ENCODE results near the gene ZNF786. TPM values are rescaled to one million over a fixed set of nuclear protein-coding genes. Genes with fewer than 3 reads are reported as not detected.
A peak's percentile ranks its signal among the peaks of the same experiment; 100 is the strongest.

ZNF786 gene
- total and polyA plus RNA-seq, 10 of the 15 experiments (the other 5 are each of a cell fraction or from before 2014, with no cell fraction given) = 0.47 to 7.0 (median 4.2) TPM

DNA sequence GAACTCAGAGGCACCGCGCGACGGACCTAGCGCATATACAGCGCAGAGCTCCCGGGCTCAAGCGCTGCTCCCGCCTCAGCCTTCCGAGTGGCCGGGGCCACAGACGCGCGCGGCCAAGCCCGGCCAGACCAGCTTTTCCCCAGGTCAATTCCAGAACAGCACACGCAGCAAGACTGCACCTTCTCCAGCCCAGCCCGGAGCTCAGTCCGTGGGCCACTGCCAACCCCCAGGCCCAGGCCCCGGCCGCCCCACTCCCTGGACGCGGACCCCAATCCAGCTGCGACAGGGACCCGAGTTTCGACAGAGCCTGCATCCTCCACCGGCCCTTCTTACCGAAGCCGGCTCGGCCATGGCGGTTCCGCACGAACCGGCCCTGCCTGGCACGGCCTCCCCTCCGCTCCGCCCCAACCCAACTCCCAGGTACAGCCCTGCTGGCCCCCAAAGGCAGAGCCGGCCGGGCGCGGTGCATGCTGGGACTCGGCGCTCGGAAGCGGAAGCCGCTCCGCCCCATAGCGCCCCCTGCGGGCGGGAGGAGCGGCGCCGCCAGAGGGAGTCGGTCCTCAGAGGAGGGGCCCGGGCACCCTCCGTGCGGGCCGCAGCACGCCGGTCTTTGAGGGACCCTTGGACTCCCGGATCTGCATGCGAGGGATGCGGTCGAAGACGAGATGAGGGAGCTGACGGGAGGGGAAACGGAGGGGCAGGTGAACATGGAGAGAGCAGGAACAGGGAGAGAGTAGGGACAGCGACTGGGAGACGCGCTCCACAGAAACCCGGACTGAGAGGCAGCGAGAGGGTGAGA lies 35.5 kb upstream of the ZNF786 start, which contains the start of gene ZNF425 (continued):
- TF ChIP-seq PBX3 (IDR thresholded peaks at IDR 0.05; ENCODE audit: insufficient replicate concordance, low read depth, low read length) (no peak), BHLHE40 (IDR thresholded peaks at IDR 0.05; ENCODE audit: borderline replicate concordance in 1 of 2, low read depth in 2 of 2, low read length in 1 of 2) (peak; percentile 68 to 74), BCL3 (IDR thresholded peaks at IDR 0.05; ENCODE audit: borderline replicate concordance, insufficient read depth, low read depth, low read length, poor library complexity, severe bottlenecking) (peak; percentile 34), ZNF217 (IDR thresholded peaks at IDR 0.05) (no peak), LARP7 (IDR thresholded peaks at IDR 0.05) (peak; percentile 37; the same call in 1 of the 2 replicates), SRF (IDR thresholded peaks at IDR 0.05; ENCODE audit: low read depth in 2 of 2, low read length in 2 of 2) (0 out of 4 replicates have a peak, but pooled peaks of 1 of the 2 experiments have one; percentile 47), SMARCA5 (IDR thresholded peaks at IDR 0.05) (peak; percentile 97), FOXK2 (IDR thresholded peaks at IDR 0.05) (no peak), E2F8 (IDR thresholded peaks at IDR 0.05; ENCODE audit: low read depth, partially characterized antibody) (no peak), RUNX3 (IDR thresholded peaks at IDR 0.05; ENCODE audit: low read length) (peak; percentile 49)
- TF ChIP-seq, protein P1, sequence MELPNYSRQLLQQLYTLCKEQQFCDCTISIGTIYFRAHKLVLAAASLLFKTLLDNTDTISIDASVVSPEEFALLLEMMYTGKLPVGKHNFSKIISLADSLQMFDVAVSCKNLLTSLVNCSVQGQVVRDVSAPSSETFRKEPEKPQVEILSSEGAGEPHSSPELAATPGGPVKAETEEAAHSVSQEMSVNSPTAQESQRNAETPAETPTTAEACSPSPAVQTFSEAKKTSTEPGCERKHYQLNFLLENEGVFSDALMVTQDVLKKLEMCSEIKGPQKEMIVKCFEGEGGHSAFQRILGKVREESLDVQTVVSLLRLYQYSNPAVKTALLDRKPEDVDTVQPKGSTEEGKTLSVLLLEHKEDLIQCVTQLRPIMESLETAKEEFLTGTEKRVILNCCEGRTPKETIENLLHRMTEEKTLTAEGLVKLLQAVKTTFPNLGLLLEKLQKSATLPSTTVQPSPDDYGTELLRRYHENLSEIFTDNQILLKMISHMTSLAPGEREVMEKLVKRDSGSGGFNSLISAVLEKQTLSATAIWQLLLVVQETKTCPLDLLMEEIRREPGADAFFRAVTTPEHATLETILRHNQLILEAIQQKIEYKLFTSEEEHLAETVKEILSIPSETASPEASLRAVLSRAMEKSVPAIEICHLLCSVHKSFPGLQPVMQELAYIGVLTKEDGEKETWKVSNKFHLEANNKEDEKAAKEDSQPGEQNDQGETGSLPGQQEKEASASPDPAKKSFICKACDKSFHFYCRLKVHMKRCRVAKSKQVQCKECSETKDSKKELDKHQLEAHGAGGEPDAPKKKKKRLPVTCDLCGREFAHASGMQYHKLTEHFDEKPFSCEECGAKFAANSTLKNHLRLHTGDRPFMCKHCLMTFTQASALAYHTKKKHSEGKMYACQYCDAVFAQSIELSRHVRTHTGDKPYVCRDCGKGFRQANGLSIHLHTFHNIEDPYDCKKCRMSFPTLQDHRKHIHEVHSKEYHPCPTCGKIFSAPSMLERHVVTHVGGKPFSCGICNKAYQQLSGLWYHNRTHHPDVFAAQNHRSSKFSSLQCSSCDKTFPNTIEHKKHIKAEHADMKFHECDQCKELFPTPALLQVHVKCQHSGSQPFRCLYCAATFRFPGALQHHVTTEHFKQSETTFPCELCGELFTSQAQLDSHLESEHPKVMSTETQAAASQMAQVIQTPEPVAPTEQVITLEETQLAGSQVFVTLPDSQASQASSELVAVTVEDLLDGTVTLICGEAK (IDR thresholded peaks at IDR 0.05; ENCODE audit: borderline replicate concordance) = peak; percentile 16
- TF ChIP-seq, protein P2, sequence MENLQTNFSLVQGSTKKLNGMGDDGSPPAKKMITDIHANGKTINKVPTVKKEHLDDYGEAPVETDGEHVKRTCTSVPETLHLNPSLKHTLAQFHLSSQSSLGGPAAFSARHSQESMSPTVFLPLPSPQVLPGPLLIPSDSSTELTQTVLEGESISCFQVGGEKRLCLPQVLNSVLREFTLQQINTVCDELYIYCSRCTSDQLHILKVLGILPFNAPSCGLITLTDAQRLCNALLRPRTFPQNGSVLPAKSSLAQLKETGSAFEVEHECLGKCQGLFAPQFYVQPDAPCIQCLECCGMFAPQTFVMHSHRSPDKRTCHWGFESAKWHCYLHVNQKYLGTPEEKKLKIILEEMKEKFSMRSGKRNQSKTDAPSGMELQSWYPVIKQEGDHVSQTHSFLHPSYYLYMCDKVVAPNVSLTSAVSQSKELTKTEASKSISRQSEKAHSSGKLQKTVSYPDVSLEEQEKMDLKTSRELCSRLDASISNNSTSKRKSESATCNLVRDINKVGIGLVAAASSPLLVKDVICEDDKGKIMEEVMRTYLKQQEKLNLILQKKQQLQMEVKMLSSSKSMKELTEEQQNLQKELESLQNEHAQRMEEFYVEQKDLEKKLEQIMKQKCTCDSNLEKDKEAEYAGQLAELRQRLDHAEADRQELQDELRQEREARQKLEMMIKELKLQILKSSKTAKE (IDR thresholded peaks at IDR 0.05; ENCODE audit: low read depth, poor library complexity, severe bottlenecking) = peak; percentile 25
